ENCODE data around the gene RAB1A. TPM values are rescaled to one million over a fixed set of nuclear protein-coding genes. Genes with fewer than 3 reads are reported as not detected.
A peak's percentile ranks its signal among the peaks of the same experiment; 100 is the strongest.

Gene RAB1A
- total RNA-seq, 1 experiment from 2014 or later, result 128 TPM

GRCh38 chr2:65130664-65131175 is 814 bp upstream of the RAB1A start:
- CTCF ChIA-PET, result interaction anchor here (0.6 to 1.7 kb wide), 9 partner anchors 38 to 1368 kb away, joined by 3 to 10 read pairs (median 5); partner anchors contain the start of gene ACTR2
- BruUV-seq (replicated peaks), result no TSS peak
- peak overlapping the region; percentile 39 to 73 for H3K4me3 ChIP-seq (ENCODE audit: low read depth in 2 of 2, low read length in 2 of 2)
- POLR2A ChIA-PET, result interaction anchor here (0.6 to 1.4 kb wide), 4 partner anchors 40 to 229 kb away, joined by 3 to 12 read pairs (median 5); partner anchors contain the start of gene CEP68
- no peaks in the 10 kb centered on the region for H3K27me3 ChIP-seq (ENCODE audit: control insufficient read depth, insufficient read depth, low read length)
- intact Hi-C loops (cut with micrococcal nuclease; ENCODE audit: unreplicated experiment), result no loop called here
- DNase-seq (ENCODE audit: low read depth, low spot score) (no peak), ATAC-seq (peak; percentile 69)
- TF ChIP-seq TCF7L2 (IDR thresholded peaks at IDR 0.05; ENCODE audit: low read depth, low read length) (no peak), SIN3A (IDR thresholded peaks at IDR 0.05; ENCODE audit: borderline replicate concordance, insufficient read depth, low read depth, low read length) (no peak), CTCF (IDR thresholded peaks at IDR 0.05) (no peak), POLR2AphosphoS5 (IDR thresholded peaks at IDR 0.05; ENCODE audit: low read depth, low read length) (no peak), REST (IDR thresholded peaks at IDR 0.05; ENCODE audit: insufficient read depth in 1 of 2, low read depth in 2 of 2, low read length in 1 of 2) (no peak)
- no peaks in the 10 kb centered on the region for H3K9me3 ChIP-seq (ENCODE audit: control insufficient read depth, insufficient read depth, low read depth, low read length)
- in situ Hi-C loops (cut with HindIII; ENCODE audit: low pct_unique_long_range_greater_than_20kb, low sequenced_read_pairs), result no loop called here
- H3K4me1 ChIP-seq (ENCODE audit: control insufficient read depth, insufficient read depth, low read length), result peaks cover 17% of the 10 kb centered on the region
- no peaks in the 10 kb centered on the region; the same call in 1 of the 2 replicates for H3K36me3 ChIP-seq (ENCODE audit: control insufficient read depth, insufficient read depth, low read length)
- H3K27ac ChIP-seq (ENCODE audit: low read length), result peak overlapping the region; percentile 66

GRCh38 chr2:65129286-65129825 is 550 bp downstream of the RAB1A start:
- no peaks in the 10 kb centered on the region for H3K27me3 ChIP-seq (ENCODE audit: control insufficient read depth, insufficient read depth, low read length)

More at GRCh38 chr2:65129286-65129825, 550 bp downstream of the RAB1A start:
- TF ChIP-seq SIN3A (IDR thresholded peaks at IDR 0.05; ENCODE audit: borderline replicate concordance, insufficient read depth, low read depth, low read length), result no peak
- TF ChIP-seq TCF7L2 (IDR thresholded peaks at IDR 0.05; ENCODE audit: low read depth, low read length), result no peak
- TF ChIP-seq CTCF (IDR thresholded peaks at IDR 0.05), result no peak
- TF ChIP-seq REST (IDR thresholded peaks at IDR 0.05; ENCODE audit: insufficient read depth in 1 of 2, low read depth in 2 of 2, low read length in 1 of 2), result no peak
- no peak for TF ChIP-seq POLR2AphosphoS5 (IDR thresholded peaks at IDR 0.05; ENCODE audit: low read depth, low read length)
- intact Hi-C loops (cut with micrococcal nuclease; ENCODE audit: unreplicated experiment), result no loop called here
- in situ Hi-C loops (cut with HindIII; ENCODE audit: low pct_unique_long_range_greater_than_20kb, low sequenced_read_pairs), result no loop called here
- CTCF ChIA-PET, result interaction anchor here (0.9 to 1.7 kb wide), 4 partner anchors 40 to 485 kb away, joined by 3 to 6 read pairs (median 6); partner anchors contain the start of gene ACTR2
- Histone ChIP-seq H3K27ac (ENCODE audit: low read length) (peak overlapping the region; percentile 86), H3K4me1 (ENCODE audit: control insufficient read depth, insufficient read depth, low read length) (peaks cover 21% of the 10 kb centered on the region), H3K9me3 (ENCODE audit: control insufficient read depth, insufficient read depth, low read depth, low read length) (no peaks in the 10 kb centered on the region), H3K36me3 (ENCODE audit: control insufficient read depth, insufficient read depth, low read length) (no peaks in the 10 kb centered on the region; the same call in 1 of the 2 replicates), H3K4me3 (ENCODE audit: low read depth in 2 of 2, low read length in 2 of 2) (peak overlapping the region; percentile 83 to 91)
- no TSS peak for BruUV-seq (replicated peaks)
- DNase-seq (ENCODE audit: low read depth, low spot score) (no peak), ATAC-seq (peak; percentile 36)
- POLR2A ChIA-PET, result interaction anchor here (0.5 to 0.9 kb wide), 5 partner anchors 18 to 320 kb away, joined by 3 to 12 read pairs (median 7); partner anchors contain the start of gene ACTR2

All from Panc1 (cell line).